HK-2 (cell line): ENCODE results near the gene PRKD2.

Source experiments
- DNase-seq: peaks from one replicate; pipeline ENCODE4 v3.0.0-alpha.2; 2018; ENCODE audit not compliant: unreplicated experiment

The PRKD2 gene

DNA sequence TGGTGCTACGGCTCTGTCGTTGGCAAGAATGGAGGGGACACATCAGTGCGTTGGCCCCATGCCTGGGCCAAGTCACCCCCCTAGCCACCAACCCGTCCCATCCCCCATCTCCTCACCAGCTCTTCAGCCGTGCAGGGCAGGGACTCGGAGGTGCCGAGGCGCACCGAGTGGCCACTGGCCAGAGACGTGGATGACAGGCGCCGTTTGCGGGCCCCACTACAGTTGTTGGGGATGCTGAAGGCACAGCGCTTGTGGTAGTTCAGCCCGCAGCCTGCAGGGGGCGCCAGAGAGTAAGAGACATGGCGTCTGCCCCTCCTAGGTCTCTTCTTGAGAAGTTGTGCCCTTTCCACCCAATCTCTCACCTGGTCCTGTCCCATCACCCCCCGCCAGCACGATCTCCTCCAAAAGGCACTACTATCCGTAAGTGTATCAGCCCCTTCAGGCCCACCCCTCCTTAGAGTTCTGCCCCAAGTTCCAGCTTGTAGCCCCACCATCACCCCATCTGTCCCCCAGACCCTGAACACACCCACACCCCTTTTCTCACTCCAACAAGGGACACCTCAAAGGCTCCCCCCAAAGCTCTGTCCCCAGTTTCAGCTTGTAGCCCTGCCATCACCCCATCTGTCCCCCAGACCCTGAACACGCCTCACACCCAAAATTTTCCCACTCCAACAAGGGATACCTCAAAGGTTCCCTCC lies 12.4 kb downstream of the PRKD2 start:
- DNase-seq: no peak

DNA sequence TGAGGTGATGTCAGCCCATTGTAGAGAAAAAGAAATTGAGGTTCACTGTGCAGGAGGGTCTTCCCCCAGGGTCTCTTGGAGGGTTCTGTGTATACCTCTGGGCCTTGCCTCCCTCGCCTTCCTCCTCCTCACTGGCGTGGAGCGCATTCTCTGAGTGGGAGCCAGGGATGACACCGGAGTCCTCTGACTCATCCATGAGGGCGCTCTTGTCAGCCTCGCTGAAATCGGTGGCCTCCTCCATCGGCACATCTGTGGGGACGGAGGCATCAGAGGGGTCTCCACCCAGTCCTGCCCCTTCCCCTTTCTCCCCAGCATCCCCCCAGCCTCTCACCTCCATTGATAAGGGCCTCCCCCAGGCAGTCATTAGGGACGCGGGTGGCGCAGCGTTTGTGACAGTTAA lies 16.2 kb downstream of the PRKD2 start:
- no peak for DNase-seq

DNA sequence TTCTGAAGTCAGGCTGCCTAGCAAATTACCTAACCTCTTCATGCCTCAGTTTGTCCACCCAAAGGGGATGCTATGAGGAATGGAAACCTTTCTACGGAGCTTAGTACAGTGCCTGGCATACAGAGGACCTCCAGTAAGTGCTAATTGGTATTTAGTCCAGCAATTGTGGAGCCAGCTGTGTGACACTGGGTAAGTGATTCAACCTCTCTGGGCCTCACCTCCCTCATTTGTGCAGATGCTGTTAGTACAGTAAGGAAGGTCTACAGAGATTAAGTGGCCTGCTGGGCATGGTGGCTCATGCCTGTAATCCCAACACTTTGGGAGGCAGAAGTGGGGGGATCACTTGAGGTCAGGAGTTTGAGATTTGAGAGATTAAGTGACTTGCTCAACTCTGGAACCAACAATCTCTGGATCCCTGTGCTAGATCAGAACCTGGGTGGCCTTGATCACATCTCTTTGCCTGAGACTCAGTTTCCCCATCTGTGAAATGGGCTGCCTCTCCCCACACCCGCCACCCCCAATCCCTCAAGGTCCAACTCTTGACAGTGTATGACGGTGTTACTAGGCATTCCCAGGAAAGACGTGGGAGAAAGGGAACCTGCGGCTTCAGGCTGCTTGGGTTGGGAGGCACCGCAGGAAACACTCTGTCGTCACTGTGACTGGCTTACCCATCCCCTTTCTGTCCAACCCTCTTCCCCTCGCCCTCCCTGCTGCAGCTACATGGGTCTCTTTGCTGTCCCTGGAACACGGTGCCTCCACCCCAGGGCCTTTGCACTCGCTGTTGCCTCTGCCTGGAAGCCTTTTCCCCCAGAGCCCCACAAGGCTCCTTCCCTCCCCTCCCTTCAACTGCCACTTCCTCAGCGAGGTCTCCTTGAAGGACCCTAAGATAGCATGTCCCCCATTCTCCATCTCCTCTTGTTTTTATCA lies 18.3 kb downstream of the PRKD2 start:
- DNase-seq: no peak

DNA sequence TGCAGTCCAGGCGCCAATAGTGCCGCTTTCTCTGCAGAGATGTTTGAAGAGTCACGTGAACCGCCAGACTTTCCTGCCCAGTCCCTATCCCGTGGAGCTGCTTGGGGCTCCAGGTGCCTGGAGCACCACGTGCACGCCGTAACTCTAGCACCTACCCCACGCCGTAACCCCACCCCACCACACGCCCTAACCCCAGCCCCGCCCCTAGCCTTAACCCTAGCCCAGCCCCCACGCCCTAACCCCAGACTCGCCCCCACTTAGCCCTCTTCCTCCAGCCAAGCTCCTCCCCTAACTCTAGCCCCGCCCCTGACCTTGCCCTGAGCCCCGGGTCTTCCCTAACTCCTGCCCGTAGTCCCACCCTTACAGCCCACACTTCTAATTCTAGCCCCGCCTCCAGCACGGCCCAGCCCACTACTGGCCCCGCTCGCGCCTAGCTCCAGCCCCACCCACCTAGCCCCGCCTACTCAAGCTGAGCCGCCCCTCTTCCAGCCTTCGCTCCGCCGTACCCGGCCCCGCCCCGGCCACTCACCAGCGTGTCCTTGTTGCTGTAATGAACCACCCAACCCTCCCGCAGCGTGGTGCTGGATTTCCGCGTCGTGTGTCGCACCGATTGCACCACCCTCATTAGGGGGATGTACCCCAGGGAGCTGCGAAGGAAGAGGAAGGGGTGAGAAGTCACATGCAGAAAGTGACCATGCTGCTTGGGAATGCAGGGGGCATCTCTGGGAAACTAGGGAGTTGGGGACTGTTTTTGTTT lies 19.5 kb downstream of the PRKD2 start:
- DNase-seq: no peak

DNA sequence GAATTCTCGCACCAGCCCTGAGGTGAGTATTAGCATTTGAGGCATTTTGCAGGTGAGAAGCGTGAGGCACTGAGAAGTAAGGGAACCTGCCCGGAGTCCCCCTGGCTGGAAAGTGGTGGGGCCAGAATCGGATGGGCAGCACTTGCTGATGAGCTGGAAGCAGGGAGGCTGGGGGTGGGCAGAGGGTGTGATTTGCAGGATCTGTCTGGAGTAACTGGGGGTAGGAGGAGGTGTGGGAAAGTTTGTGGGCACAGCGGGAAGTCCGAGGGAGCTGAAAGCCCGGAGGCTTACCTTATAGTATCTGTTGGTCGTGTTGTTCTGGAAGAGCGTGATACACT lies 20.1 kb downstream of the PRKD2 start:
- no peak for DNase-seq

DNA sequence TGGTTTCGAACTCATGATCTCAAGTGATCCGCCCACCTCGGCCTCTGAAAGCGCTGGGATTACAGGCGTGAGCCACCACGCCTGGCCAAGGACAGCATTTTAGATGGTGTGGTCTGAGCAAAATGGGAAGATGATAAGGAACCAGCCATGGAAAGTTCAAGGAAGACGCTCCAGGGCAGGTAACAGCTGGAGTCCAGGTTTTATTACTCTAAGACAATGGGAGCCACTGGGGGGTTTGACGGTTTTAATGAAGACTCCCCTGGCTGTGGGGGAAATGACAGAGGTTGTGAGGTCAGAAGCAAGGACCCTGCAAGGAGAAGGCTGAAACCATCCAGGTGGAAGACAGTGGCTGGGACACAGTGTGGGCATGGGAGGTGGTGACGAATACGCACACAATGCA lies 20.9 kb downstream of the PRKD2 start:
- DNase-seq: no peak

DNA sequence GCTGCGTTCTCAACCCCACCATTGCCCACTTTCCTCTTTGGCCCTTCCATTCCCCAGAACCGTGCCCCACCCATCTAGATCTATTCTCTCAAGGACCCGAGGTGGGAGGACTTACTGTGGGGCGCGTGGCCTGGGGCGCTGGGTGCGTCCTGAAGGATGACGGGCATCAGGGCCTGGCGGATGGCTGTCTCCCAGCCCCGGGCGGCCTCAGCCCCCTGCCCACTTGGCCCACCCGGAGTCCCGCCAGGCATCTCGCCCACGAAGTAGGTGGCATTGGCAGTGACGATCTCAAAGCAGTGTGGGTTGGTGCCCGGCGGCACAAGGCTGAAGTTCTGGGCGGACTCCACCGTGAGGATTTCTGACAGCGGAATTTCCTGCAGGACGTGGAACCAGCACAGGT lies 23.2 kb downstream of the PRKD2 start:
- DNase-seq: no peak

DNA sequence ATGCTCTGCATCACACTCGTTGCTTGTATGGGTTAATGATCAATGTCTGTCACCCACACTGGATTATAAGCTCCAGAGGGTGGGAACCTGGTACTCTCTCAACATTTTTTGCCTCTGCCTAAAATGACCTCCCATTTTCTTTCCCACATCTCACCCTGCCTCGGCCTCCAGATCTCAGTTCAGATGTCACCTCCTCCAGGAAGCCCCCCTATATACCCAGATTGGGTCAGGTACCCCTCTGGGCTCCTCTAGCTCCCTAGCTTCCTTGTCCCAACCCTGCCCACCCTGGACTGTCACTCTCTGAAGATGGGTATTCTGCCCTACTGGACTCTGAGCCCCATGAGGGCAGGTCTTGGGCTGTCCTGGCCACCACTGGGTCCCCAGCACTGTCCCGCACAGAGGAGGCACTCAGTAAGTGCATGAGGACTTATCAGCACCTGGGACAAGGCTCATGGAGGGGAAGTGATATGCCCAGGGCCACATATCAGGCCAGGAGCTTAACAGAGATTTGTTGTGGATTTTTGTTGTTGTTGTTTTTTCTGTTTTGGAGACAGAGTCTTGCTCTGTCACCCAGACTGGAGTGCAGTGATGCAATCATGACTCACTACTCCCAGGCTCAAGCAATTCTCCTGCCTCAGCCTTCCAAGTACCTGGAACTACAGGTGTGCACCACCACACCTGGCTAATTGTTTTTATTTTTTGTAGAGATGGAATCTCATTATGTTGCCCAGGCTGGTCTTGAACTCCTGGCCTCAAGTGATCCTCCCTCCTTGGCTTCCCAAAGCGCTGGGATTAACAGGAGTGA lies 23.8 kb downstream of the PRKD2 start:
- no peak for DNase-seq

DNA sequence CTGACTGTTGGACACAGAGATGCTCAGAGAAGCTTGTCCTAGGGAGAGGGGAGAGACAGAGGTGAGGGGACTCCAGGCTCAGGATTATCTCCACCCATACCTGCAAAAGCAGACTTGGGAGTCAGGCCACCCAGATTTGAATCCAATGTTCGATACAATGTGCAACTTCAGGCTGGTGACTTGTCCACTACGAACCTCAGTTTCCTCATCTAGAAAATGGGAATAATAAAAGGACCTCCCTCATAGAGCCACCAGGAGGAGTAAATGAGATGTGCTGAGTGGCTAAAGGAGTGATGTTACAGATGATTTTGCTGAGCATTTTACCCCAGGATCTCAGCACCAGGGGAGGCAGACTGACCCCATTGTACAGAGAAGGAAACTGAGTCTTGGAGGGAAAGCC lies 25.0 kb downstream of the PRKD2 start:
- no peak for DNase-seq

DNA sequence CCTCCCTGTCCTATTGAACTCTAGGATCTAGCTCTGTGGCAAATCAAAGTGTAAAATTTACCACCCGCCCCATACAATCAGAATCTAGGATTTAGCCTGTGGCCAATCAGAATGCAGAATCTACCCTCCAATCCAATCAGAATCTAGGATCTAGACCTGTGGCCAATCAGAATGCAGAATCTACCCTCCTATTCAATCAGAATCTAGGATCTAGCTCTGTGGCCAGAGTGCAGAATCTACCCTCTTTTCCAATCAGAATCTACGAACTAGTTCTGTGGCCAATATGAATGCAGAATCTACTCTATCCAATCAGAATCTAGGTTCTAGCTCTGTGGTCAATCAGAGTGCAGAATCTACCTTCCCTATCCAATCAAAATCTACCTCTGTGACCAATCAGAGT lies 25.8 kb downstream of the PRKD2 start:
- DNase-seq: no peak

DNA sequence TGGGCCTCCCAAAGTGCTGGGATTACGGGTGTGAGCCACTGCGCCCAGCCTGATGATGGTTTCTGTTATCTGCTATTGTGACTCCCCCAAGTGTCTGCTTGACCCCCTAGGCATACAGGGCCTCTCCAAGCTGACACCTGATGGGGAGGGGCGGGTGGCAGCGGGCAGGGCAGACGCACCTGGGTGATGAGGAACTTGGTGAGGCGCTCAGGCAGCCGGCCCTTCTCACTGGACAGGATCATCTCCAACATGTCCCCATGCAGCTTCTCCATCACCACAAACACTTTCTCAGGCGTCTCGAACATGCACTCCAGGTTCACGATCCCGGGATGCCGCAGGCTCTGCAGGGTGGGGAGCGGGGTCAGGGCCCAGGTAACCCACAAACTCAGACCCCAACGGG lies 27.6 kb downstream of the PRKD2 start:
- DNase-seq: no peak

DNA sequence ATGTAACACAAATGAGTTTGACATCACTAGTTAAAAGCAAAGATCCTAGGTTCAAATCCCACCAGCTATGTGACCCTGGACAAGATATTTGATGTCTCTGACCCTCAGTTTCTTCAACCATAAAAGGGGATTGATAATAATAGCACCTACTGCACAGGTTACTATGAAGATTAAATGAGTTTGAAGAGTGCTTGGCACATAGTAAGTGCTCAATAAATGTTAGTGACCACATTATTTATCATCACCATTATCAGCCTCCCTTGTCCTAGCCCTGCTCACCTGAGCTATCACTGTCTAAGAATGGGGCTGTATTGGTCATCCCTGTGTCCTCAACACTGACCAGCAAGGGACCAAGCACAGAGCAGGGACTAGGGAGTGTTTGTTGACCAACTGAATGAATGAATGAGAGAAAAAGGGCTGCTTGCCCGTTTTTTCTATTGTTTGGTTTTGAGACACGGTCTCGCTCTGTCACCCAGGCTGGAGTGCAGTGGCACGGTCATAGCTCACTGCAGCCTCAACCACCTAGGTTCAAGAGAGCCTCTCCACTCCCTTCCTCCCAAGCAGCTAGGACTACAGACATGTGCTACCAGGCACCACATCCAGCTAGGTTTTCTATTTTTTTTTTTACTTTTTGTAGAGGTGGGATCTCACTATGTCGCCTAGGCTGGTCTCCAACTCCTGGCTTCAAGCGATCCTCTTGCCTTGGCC lies 29.3 kb downstream of the PRKD2 start:
- no peak for DNase-seq

DNA sequence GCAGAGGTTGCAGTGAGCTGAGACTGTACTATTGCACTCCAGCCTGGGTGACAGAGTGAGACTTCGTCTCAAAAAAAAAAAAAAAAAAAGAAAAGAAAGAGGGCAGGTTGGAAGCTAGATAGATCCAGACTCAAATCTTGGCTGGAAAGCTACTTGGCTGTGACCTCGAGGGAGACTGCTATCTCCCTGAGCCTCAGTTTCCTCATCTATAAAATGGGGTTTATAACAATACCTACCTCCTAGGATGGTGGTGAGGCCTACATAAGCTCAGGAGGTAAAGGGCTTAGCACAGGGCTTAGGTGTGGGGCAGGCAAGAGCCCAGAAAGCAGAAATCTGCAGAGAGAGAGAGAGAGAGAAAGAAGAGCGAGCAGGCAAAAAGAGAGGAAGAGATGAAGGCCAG lies 31.7 kb downstream of the PRKD2 start:
- DNase-seq: no peak

DNA sequence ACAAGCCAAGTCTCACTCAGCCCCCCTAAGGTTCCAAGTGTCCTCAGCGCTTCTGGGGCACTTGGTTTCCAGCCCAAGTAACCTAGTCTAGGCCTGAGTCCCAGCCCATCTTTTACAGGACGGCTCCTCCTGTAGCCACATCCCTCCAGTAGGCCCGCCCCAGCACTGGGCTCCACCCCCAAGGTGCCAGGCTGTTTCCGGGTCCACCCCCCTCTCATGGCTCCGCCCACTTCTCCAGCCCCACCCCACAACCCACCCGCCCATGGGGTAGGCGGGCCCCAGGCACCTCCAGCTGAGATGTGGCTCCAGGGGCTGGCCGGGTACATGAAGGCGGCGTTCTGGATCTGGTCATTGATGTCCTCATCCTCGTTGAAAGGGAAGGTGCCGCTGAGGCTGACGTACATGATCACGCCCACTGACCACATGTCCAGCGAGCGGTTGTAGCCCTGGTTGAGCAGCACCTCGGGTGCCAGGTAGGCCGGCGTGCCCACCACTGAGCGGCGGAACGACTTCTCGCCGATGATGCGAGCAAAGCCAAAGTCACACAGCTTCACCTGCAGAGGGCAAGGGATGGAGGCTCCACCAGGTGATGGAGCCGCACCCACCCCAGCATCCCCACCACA lies 38.7 kb downstream of the PRKD2 start:
- DNase-seq: no peak

DNA sequence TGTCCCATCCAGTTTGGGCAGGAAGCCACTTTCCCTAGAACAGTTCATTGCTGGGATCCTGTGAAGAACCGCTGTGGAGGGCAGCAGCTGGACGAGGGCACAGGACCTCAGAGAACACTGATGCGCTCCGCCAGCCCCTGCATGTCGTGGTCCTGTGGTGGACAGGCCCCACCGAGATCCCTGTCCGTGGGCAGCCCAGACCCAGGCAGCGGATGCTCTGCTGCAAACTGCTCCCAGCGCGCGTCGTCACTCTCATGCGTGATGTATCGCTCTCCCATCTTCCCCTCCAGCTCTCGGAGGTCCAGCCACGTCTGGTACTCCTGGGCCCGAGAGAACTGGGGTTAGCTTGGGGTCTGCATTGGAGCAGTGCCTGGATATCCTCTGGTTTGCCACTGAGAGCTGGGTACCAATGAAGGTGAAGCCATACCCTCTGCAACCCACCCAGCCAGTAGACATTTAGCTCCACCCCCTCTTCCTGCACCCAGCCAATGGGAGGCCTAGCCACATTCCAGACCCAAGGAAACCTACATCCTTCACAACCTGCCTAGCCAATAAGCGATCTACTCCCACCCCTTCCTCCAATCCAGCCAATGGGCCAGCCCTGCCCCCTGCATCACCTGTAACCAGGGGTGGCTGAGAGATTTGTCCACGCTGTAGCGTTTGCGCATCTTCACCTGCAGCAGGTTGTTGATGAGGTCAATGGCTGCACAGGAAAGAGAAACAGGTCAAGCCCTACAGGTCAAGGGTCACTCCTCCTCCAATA lies 42.3 kb downstream of the PRKD2 start:
- no peak for DNase-seq

DNA sequence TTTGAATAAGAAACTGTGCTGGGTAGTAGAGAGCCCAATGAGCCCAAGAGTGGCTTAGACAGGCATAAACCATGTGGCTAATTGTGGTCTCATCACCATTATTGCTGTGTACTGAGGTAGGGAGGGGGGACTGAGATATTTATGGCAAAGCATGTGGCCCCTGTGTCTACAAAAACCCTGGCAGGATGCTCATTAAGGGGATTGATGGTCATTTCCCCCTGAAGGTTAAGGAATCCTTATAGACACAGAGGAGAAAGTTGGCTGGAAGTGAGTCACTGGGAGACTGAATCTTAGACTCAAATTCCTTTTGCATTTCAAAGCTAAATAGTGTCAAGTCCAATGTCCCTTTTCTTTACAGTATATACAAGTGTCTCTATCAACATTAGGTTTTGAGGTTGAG lies 46.1 kb downstream of the PRKD2 start:
- no peak for DNase-seq

DNA sequence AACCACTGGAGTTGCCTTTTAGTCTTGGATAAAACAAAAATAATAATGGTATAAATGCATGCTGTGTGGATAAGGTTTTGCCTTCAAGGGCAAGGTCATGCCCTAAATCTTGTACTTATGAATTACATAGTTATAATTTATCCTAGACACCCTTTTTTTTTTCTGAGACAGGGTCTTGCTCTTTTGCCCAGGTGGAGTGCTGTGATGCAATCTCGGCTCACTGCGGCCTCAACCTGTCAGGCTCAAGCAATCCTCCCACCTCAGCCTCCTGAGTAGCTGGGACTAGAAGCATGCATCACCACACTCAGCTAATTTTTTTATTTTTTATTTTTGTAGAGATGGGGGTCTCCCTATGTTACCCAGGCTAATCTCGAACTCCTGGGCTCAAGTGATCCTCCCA lies 48.3 kb downstream of the PRKD2 start:
- DNase-seq: no peak

DNA sequence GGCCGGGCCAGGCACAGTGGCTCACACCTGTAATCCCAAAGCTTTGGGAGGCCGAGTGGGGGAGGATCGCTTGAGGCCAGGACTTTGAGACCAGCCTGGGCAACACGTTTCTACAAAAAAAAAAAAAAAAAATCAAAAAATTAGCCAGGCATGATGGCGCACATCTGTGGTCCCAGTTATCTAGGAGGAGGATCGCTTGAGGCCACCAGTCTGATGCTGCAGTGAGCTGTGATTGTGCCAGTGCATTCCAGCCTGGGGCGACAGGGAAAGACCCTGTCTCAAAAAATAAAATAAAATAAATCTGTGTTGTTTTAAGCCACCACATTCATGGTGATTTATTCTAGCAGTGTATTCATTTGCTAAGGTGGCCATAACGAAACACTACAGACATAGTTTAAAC lies 51.8 kb downstream of the PRKD2 start:
- DNase-seq: no peak

DNA sequence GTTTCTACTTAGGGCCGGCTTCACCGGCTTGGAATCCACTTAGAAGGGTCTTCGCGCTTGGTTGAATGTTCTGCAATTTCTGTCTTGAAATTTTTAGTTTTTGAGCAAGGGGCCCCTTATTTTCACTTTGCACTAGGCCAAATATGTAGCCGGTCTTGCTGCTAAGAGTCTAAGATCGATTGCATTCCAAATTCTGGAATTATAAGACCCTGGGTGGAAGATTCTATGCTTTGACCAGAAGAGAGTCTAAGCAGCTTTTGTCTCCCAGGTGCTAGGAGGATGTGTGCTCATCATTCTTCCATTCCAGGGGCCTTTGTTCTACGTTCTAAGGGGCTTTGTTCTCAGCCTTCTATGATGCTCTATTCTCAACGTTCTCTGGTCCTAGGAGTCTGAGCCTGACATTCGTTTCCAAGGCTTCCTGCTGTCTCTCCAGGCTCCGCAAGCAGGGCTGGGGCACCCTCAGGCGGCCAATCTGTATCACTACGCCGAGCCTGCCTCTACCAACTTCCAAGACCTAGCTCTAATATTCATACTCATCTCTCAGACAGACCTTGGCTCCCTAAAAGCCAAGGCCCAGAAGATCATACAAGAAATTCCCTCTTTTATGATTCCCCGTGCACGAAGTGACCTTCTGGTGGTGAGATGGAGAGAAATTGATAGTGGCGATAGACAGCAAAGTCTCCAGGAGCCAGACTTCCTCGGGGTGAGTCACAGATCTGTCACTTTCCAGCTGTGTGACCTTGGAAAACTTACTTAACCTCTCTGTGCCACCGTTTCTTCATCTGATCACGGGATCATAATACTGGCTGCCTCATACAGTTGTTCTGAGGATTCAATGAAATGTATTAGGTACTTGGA lies 55.0 kb downstream of the PRKD2 start:
- DNase-seq: peak; percentile 77
